Measurements from ENCODE around the gene TRIM26. TPM values are rescaled to one million over a fixed set of nuclear protein-coding genes. Genes with fewer than 3 reads are reported as not detected.

The TRIM26 gene
- total and polyA plus RNA-seq, 2 donors (not counting 3 experiments of a cell fraction or from before 2014, with no cell fraction given), result 30.4 to 34.5 TPM

DNA sequence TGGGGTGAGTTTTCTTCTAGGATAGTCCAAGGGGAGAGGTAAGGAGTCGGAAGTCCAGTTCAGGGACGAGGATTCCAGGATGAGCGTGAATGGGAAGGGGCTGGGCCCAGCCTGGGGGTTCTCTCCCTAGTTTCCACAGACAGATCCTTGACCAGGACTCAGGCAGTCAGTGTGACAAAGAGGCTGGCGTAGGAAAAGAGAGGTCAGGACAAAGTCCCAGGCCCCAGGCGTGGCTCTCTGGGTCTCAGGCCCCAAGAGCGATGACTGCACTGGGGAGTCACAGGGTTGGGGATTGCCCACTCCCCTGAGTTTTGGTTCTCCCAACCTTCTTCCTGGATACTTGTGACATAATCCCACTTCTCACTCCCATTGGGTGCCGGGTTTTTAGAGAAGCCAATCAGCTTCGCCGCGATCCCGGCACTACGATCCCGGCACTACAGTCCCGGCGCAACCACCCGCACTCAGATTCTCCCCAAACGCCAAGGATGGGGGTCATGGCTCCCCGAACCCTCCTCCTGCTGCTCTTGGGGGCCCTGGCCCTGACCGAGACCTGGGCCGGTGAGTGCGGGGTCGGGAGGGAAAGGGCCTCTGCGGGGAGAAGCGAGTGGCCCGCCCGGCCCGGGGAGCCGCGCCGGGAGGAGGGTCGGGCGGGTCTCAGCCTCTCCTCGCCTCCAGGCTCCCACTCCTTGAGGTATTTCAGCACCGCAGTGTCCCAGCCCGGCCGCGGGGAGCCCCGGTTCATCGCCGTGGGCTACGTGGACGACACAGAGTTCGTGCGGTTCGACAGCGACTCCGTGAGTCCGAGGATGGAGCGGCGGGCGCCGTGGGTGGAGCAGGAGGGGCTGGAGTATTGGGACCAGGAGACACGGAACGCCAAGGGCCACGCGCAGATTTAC, 46.2 kb upstream of the TRIM26 start:
- FAIRE-seq (peak; percentile 87), DNase-seq (ENCODE audit: low read depth, low spot score) (peak; percentile 89)
- Histone ChIP-seq H4K20me1 (replicated peaks; ENCODE audit: control insufficient read depth, extremely low read depth, insufficient read depth, low read length) (no peaks in the 10 kb centered on the region), H3K27me3 (ENCODE audit: control insufficient read depth in 2 of 2, insufficient read depth in 2 of 2, low read length in 2 of 2) (peaks cover 6 to 27% of the 10 kb centered on the region in 2 experiments), H3K9me1 (replicated peaks; ENCODE audit: control insufficient read depth, extremely low read depth, insufficient read depth, low read length) (no peaks in the 10 kb centered on the region), H2AFZ (ENCODE audit: low read depth, low read length) (peak overlapping the region; percentile 93), H3K9me3 (replicated peaks; ENCODE audit: control insufficient read depth, insufficient read depth, low read length) (no peaks in the 10 kb centered on the region), H3K27ac (ENCODE audit: insufficient read depth, low read depth, low read length) (no peak overlapping the region), H3K4me1 (ENCODE audit: control insufficient read depth, extremely low read depth, insufficient read depth, low read length) (peaks cover 2% of the 10 kb centered on the region), H3K79me2 (ENCODE audit: control insufficient read depth, insufficient read depth, low read length) (no peaks in the 10 kb centered on the region), H3K9ac (replicated peaks; ENCODE audit: extremely low read depth, insufficient read depth, low read length) (peak overlapping the region; percentile 35), H3K4me3 (replicated peaks in 1 of 3; ENCODE audit: insufficient read depth in 1 of 3, low read depth in 1 of 3, low read length in 3 of 3) (peak overlapping the region; percentile 47 to 71 (median 63)), H3K36me3 (ENCODE audit: control insufficient read depth in 2 of 2, extremely low read depth in 1 of 2, insufficient read depth in 2 of 2, low read length in 2 of 2) (no peaks in the 10 kb centered on the region), H3K4me2 (ENCODE audit: insufficient read depth, low read length) (peak overlapping the region; percentile 69)
- TF ChIP-seq JUN (IDR thresholded peaks at IDR 0.05; ENCODE audit: borderline replicate concordance, insufficient read depth, insufficient read length, low read depth), result no peak
- TF ChIP-seq, protein P1, sequence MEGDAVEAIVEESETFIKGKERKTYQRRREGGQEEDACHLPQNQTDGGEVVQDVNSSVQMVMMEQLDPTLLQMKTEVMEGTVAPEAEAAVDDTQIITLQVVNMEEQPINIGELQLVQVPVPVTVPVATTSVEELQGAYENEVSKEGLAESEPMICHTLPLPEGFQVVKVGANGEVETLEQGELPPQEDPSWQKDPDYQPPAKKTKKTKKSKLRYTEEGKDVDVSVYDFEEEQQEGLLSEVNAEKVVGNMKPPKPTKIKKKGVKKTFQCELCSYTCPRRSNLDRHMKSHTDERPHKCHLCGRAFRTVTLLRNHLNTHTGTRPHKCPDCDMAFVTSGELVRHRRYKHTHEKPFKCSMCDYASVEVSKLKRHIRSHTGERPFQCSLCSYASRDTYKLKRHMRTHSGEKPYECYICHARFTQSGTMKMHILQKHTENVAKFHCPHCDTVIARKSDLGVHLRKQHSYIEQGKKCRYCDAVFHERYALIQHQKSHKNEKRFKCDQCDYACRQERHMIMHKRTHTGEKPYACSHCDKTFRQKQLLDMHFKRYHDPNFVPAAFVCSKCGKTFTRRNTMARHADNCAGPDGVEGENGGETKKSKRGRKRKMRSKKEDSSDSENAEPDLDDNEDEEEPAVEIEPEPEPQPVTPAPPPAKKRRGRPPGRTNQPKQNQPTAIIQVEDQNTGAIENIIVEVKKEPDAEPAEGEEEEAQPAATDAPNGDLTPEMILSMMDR (IDR thresholded peaks at IDR 0.05; ENCODE audit: extremely low read depth in 1 of 2, insufficient read depth in 1 of 2, low read depth in 1 of 2, low read length in 2 of 2), result peak; percentile 20 to 36
- intact Hi-C loops (cut with micrococcal nuclease), result no loop called here
- CTCF ChIA-PET, result interaction anchor here (0.6 to 1.2 kb wide), 5 partner anchors 21 to 157 kb away, joined by 3 read pairs; no protein-coding TSS in a partner anchor
- dilution Hi-C loops (cut with MboI; ENCODE audit: extremely low pct_ligation_motif_present, low sequenced_read_pairs), result no loop called here
- no TSS peak for BruUV-seq (replicated peaks)
- POLR2A ChIA-PET, result no interaction called here

DNA sequence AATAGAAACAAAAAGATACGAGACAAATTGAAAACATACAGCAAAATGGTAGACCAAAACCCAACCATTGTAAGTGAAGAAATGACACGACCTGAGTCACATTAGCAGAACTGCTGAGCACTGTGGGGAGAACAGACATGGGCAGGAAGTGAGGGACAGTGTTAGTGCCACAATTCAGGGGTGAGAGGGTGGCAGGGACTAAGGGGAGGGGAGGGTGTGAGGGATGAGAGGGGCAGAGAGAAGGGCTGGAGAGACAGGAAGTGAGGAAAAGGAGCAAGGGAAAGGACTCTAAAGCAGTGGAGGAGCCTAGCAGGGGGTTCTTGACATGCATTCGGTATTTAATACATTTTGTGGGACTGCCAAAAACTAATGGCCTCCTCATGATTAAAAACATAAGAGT, 45.0 kb upstream of the TRIM26 start:
- Histone ChIP-seq H3K4me3 (replicated peaks in 1 of 3; ENCODE audit: insufficient read depth in 1 of 3, low read depth in 1 of 3, low read length in 3 of 3) (no peak overlapping the region), H3K27ac (ENCODE audit: insufficient read depth, low read depth, low read length) (no peak overlapping the region), H2AFZ (ENCODE audit: low read depth, low read length) (no peak overlapping the region), H3K4me2 (ENCODE audit: insufficient read depth, low read length) (no peak overlapping the region), H3K79me2 (ENCODE audit: control insufficient read depth, insufficient read depth, low read length) (no peaks in the 10 kb centered on the region), H3K27me3 (ENCODE audit: control insufficient read depth in 2 of 2, insufficient read depth in 2 of 2, low read length in 2 of 2) (peaks cover 6 to 32% of the 10 kb centered on the region in 2 experiments), H4K20me1 (replicated peaks; ENCODE audit: control insufficient read depth, extremely low read depth, insufficient read depth, low read length) (no peaks in the 10 kb centered on the region), H3K36me3 (ENCODE audit: control insufficient read depth in 2 of 2, extremely low read depth in 1 of 2, insufficient read depth in 2 of 2, low read length in 2 of 2) (no peaks in the 10 kb centered on the region), H3K9me3 (replicated peaks; ENCODE audit: control insufficient read depth, insufficient read depth, low read length) (no peaks in the 10 kb centered on the region), H3K9ac (replicated peaks; ENCODE audit: extremely low read depth, insufficient read depth, low read length) (no peak overlapping the region), H3K4me1 (ENCODE audit: control insufficient read depth, extremely low read depth, insufficient read depth, low read length) (peaks cover 2% of the 10 kb centered on the region), H3K9me1 (replicated peaks; ENCODE audit: control insufficient read depth, extremely low read depth, insufficient read depth, low read length) (no peaks in the 10 kb centered on the region)
- POLR2A ChIA-PET, result no interaction called here
- CTCF ChIA-PET, result no interaction called here
- intact Hi-C loops (cut with micrococcal nuclease) (no loop called here), dilution Hi-C loops (cut with MboI; ENCODE audit: extremely low pct_ligation_motif_present, low sequenced_read_pairs) (no loop called here)
- DNase-seq (ENCODE audit: low read depth, low spot score) (no peak), FAIRE-seq (no peak)
- TF ChIP-seq GATA2 (IDR thresholded peaks at IDR 0.05; ENCODE audit: insufficient read depth, insufficient read length, low read depth, low read length) (no peak), EZH2 (IDR thresholded peaks at IDR 0.05; ENCODE audit: borderline replicate concordance, low read depth, low read length, severe bottlenecking) (no peak), FOS (IDR thresholded peaks at IDR 0.05; ENCODE audit: borderline replicate concordance, insufficient read depth, low read length) (no peak), POLR2AphosphoS5 (IDR thresholded peaks at IDR 0.05; ENCODE audit: insufficient read depth, low read depth, low read length) (no peak), MYC (IDR thresholded peaks at IDR 0.05; ENCODE audit: low read depth, low read length) (no peak), JUN (IDR thresholded peaks at IDR 0.05; ENCODE audit: borderline replicate concordance, insufficient read depth, insufficient read length, low read depth) (no peak), POLR2A (IDR thresholded peaks at IDR 0.05; ENCODE audit: low read depth, low read length) (no peak)
- TF ChIP-seq, protein P1 (IDR thresholded peaks at IDR 0.05; ENCODE audit: extremely low read depth in 1 of 2, insufficient read depth in 1 of 2, low read depth in 1 of 2, low read length in 2 of 2), result no peak
- TF ChIP-seq, protein P2, sequence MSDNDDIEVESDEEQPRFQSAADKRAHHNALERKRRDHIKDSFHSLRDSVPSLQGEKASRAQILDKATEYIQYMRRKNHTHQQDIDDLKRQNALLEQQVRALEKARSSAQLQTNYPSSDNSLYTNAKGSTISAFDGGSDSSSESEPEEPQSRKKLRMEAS (IDR thresholded peaks at IDR 0.05; ENCODE audit: insufficient read depth, insufficient read length), result no peak
- BruUV-seq (replicated peaks), result no TSS peak
